LNCaP clone FGC (cell line): ENCODE results near the gene NTN4.
"Not testable (repeated sequence)": the region's sequence is repeated elsewhere in the genome, so short reads cannot be mapped to it uniquely, and the experiment has no call there.

Source experiments
- DNase-seq: peaks from one replicate; pipeline ENCODE4 v3.0.0-alpha.2; 2011; ENCODE audit warnings: low read depth
- H3K4me3 ChIP-seq: 2 replicates; pipeline ENCODE4 v1.5.1; 2011; ENCODE audit warnings: mild to moderate bottlenecking, low read depth, low read length, control low read depth
- CTCF ChIP-seq: IDR thresholded peaks from 2 replicates; pipeline ENCODE4 v1.5.1; 2012; ENCODE audit warnings: mild to moderate bottlenecking; ENCODE audit not compliant: control insufficient read depth, insufficient read depth; ENCODE audit errors: extremely low read depth

Gene NTN4

GRCh38 chr12:95738024-95738611, 52.4 kb downstream of the NTN4 start:
- TF ChIP-seq CTCF: no peak

GRCh38 chr12:95736631-95737030, 53.9 kb downstream of the NTN4 start:
- no peak for DNase-seq
- no peak for TF ChIP-seq CTCF
- H3K4me3 ChIP-seq: no peak overlapping the region

More at GRCh38 chr12:95738024-95738611, 52.4 kb downstream of the NTN4 start:
- H3K4me3 ChIP-seq: no peak overlapping the region
- DNase-seq: peak; percentile 89

GRCh38 chr12:95735728-95736127, 54.8 kb downstream of the NTN4 start:
- not testable (repeated sequence) for H3K4me3 ChIP-seq, DNase-seq

- DNase-seq: no peak
- TF ChIP-seq CTCF: no peak
Measured at GRCh38 chr12:95733141-95733825, 57.3 kb downstream of the NTN4 start.

GRCh38 chr12:95731519-95731958, 59.0 kb downstream of the NTN4 start:
- no peak for DNase-seq
- TF ChIP-seq CTCF: no peak
- no peak overlapping the region for H3K4me3 ChIP-seq

More at GRCh38 chr12:95733141-95733825, 57.3 kb downstream of the NTN4 start:
- H3K4me3 ChIP-seq: no peak overlapping the region

GRCh38 chr12:95730457-95730856, 60.1 kb downstream of the NTN4 start:
- H3K4me3 ChIP-seq: no peak overlapping the region
- DNase-seq: no peak
- no peak for TF ChIP-seq CTCF

GRCh38 chr12:95726903-95727302, 63.7 kb downstream of the NTN4 start:
- no peak for TF ChIP-seq CTCF
- no peak for DNase-seq
- no peak overlapping the region for H3K4me3 ChIP-seq
